Measurements from ENCODE around the gene AFF3.
"Not testable (repeated sequence)": the region's sequence is repeated elsewhere in the genome, so short reads cannot be mapped to it uniquely, and the experiment has no call there.

The AFF3 gene

GRCh38 chr2:100145893-100146656 lies 3.7 kb upstream of the AFF3 start:
- no peak for DNase-seq (ENCODE audit: low read depth in 2 of 2)

GRCh38 chr2:100143286-100143685 lies 896 bp upstream of the AFF3 start:
- no peak for DNase-seq (ENCODE audit: low read depth in 2 of 2)

GRCh38 chr2:100141906-100142305 lies 484 bp downstream of the AFF3 start:
- DNase-seq (ENCODE audit: low read depth in 2 of 2) = no peak

GRCh38 chr2:100140582-100140981 lies 1.8 kb downstream of the AFF3 start:
- DNase-seq (ENCODE audit: low read depth in 2 of 2) = no peak

- DNase-seq (ENCODE audit: low read depth in 2 of 2) = no peak
Observed at GRCh38 chr2:100137866-100138570, 4.4 kb downstream of the AFF3 start.

GRCh38 chr2:100137318-100137717 lies 5.1 kb downstream of the AFF3 start:
- no peak for DNase-seq (ENCODE audit: low read depth in 2 of 2)

- no peak for DNase-seq (ENCODE audit: low read depth in 2 of 2)
Observed at GRCh38 chr2:100136310-100136709, 6.1 kb downstream of the AFF3 start.

- DNase-seq (ENCODE audit: low read depth in 2 of 2) = no peak
Observed at GRCh38 chr2:100135415-100135814, 7.0 kb downstream of the AFF3 start.

GRCh38 chr2:100130595-100131391 lies 11.6 kb downstream of the AFF3 start:
- no peak for DNase-seq (ENCODE audit: low read depth in 2 of 2)

GRCh38 chr2:100126897-100127401 lies 15.4 kb downstream of the AFF3 start:
- DNase-seq (ENCODE audit: low read depth in 2 of 2) = no peak

- no peak for DNase-seq (ENCODE audit: low read depth in 2 of 2)
Observed at GRCh38 chr2:100126201-100126600, 16.2 kb downstream of the AFF3 start.

GRCh38 chr2:100125626-100126025 lies 16.8 kb downstream of the AFF3 start:
- DNase-seq (ENCODE audit: low read depth in 2 of 2) = no peak

GRCh38 chr2:100124761-100125160 lies 17.6 kb downstream of the AFF3 start:
- DNase-seq (ENCODE audit: low read depth in 2 of 2) = no peak

GRCh38 chr2:100121124-100121718 lies 21.2 kb downstream of the AFF3 start:
- DNase-seq (ENCODE audit: low read depth in 2 of 2) = no peak

- DNase-seq (ENCODE audit: low read depth in 2 of 2) = no peak
Observed at GRCh38 chr2:100119235-100119634, 23.2 kb downstream of the AFF3 start.

GRCh38 chr2:100113990-100114433 lies 28.4 kb downstream of the AFF3 start:
- DNase-seq (ENCODE audit: low read depth in 2 of 2) = no peak

- no peak for DNase-seq (ENCODE audit: low read depth in 2 of 2)
Observed at GRCh38 chr2:100110614-100111000, 31.8 kb downstream of the AFF3 start.

- no peak for DNase-seq (ENCODE audit: low read depth in 2 of 2)
Observed at GRCh38 chr2:100109986-100110613, 32.3 kb downstream of the AFF3 start.

- DNase-seq (ENCODE audit: low read depth in 2 of 2) = not testable (repeated sequence)
Observed at GRCh38 chr2:100108648-100109020, 33.8 kb downstream of the AFF3 start.

- DNase-seq (ENCODE audit: low read depth in 2 of 2) = no peak
Observed at GRCh38 chr2:100107906-100108647, 34.3 kb downstream of the AFF3 start.

GRCh38 chr2:100107440-100107839 lies 35.0 kb downstream of the AFF3 start:
- no peak for DNase-seq (ENCODE audit: low read depth in 2 of 2)

All from stimulated activated CD4-positive, alpha-beta T cell treated with anti-CD3 and anti-CD28 coated beads, Interleukin-4, amount 100 ng/mL, for 48 hours (primary cell).